SK-N-SH treated with all-trans-retinoic acid at 6 μM for 48 hours (cell line): ENCODE data around the gene A2M.

Experiments
- BACH2 ChIP-seq: fragments of 250-450 bp; sonication (Bioruptor Pico); IDR thresholded peaks from 2 replicates; pipeline ENCODE4 v1.9.0; 2021; ENCODE audit warnings: mild to moderate bottlenecking, borderline replicate concordance
- CREB5 ChIP-seq: fragments of 250-450 bp; sonication (Bioruptor Pico); IDR thresholded peaks from 2 replicates; pipeline ENCODE4 v1.5.1; 2020; ENCODE audit warnings: low read depth, mild to moderate bottlenecking, moderate library complexity
- ESRRG ChIP-seq: fragments of 250-450 bp; sonication (Bioruptor Pico); IDR thresholded peaks from 2 replicates; pipeline ENCODE4 v1.6.1; 2021; ENCODE audit warnings: mild to moderate bottlenecking
- GLIS3 ChIP-seq: fragments of 250-450 bp; sonication (Bioruptor Pico); IDR thresholded peaks from 2 replicates; pipeline ENCODE4 v1.5.0; 2020; ENCODE audit warnings: mild to moderate bottlenecking, moderate library complexity
- TCF4 ChIP-seq: fragments of 250-450 bp; sonication (Bioruptor Pico); IDR thresholded peaks from 2 replicates; pipeline ENCODE4 v1.8.0; 2021; ENCODE audit warnings: mild to moderate bottlenecking, moderate library complexity, borderline replicate concordance
- ZFP3 ChIP-seq: fragments of 250-450 bp; sonication (Bioruptor Pico); IDR thresholded peaks from 2 replicates; pipeline ENCODE4 v1.5.0; 2020; ENCODE audit warnings: mild to moderate bottlenecking, moderate library complexity
- ZFP30 ChIP-seq: fragments of 450-650 bp; formaldehyde crosslinking; IDR thresholded peaks from 2 replicates; pipeline ENCODE4 v1.5.0; 2022; ENCODE audit warnings: mild to moderate bottlenecking, moderate library complexity
- ZNF70 ChIP-seq: fragments of 450-650 bp; formaldehyde crosslinking; IDR thresholded peaks from 2 replicates; pipeline ENCODE4 v1.5.0; 2020; ENCODE audit warnings: mild to moderate bottlenecking, moderate library complexity
- TF ChIP-seq, protein P1 (sequence below): fragments of 250-450 bp; sonication (Bioruptor Pico); IDR thresholded peaks from 2 replicates; pipeline ENCODE4 v1.8.0; 2020; ENCODE audit warnings: mild to moderate bottlenecking, moderate library complexity, borderline replicate concordance
- TF ChIP-seq, protein P2 (sequence below): fragments of 250-450 bp; sonication (Bioruptor Pico); IDR thresholded peaks from 2 replicates; pipeline ENCODE4 v1.5.1; 2021; ENCODE audit warnings: mild to moderate bottlenecking, moderate library complexity

DNA sequence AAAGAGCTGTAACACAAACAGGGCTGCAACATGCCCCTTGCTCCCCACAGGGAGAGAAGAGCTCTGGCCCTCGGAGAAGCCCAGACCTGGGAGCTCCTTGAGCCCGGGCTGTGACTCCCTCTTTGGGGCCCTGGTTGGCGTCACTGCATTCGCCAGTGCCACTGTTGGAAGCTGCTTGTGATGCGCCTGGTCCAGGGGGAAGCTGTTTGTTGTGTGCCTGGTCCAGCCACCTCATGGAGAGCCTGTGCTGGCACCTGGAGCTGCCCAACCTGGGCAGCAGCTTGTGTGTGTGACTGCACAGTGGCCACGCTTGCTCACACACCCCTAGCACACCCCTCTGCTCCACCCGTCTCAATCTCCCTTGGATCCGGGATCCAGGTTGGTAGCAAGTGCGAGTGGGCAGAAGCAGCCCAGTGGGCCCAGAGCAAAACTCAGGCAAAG lies 49.5 kb downstream of the A2M start:
- TF ChIP-seq, protein P1, sequence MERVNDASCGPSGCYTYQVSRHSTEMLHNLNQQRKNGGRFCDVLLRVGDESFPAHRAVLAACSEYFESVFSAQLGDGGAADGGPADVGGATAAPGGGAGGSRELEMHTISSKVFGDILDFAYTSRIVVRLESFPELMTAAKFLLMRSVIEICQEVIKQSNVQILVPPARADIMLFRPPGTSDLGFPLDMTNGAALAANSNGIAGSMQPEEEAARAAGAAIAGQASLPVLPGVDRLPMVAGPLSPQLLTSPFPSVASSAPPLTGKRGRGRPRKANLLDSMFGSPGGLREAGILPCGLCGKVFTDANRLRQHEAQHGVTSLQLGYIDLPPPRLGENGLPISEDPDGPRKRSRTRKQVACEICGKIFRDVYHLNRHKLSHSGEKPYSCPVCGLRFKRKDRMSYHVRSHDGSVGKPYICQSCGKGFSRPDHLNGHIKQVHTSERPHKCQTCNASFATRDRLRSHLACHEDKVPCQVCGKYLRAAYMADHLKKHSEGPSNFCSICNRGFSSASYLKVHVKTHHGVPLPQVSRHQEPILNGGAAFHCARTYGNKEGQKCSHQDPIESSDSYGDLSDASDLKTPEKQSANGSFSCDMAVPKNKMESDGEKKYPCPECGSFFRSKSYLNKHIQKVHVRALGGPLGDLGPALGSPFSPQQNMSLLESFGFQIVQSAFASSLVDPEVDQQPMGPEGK (CRISPR knock-in tag): no peak
- TF ChIP-seq GLIS3 (CRISPR knock-in tag): no peak
- no peak for TF ChIP-seq ZFP30 (CRISPR knock-in tag)
- no peak for TF ChIP-seq BACH2 (CRISPR knock-in tag)
- TF ChIP-seq CREB5 (CRISPR knock-in tag): no peak
- no peak for TF ChIP-seq ESRRG (CRISPR knock-in tag)
- TF ChIP-seq TCF4 (CRISPR knock-in tag): no peak
- no peak for TF ChIP-seq ZFP3
- no peak for TF ChIP-seq ZNF70 (CRISPR knock-in tag)
- TF ChIP-seq, protein P2, sequence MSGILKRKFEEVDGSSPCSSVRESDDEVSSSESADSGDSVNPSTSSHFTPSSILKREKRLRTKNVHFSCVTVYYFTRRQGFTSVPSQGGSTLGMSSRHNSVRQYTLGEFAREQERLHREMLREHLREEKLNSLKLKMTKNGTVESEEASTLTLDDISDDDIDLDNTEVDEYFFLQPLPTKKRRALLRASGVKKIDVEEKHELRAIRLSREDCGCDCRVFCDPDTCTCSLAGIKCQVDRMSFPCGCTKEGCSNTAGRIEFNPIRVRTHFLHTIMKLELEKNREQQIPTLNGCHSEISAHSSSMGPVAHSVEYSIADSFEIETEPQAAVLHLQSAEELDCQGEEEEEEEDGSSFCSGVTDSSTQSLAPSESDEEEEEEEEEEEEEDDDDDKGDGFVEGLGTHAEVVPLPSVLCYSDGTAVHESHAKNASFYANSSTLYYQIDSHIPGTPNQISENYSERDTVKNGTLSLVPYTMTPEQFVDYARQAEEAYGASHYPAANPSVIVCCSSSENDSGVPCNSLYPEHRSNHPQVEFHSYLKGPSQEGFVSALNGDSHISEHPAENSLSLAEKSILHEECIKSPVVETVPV (CRISPR knock-in tag): no peak
